Loucy (cell line): ENCODE data around the gene CCT7.

Experiments
- CTCF ChIP-seq: fragments of 200-600 bp; sonication (generic); conservative IDR thresholded peaks from 2 replicates; pipeline ENCODE4 v1.5.1; 2014; ENCODE audit warnings: mild to moderate bottlenecking, antibody characterized with exemption, low read length
- EZH2phosphoT487 ChIP-seq: fragments of 200-600 bp; IDR thresholded peaks from 2 replicates; pipeline ENCODE4 v1.6.1; 2018; ENCODE audit warnings: antibody characterized with exemption, mild to moderate bottlenecking, moderate library complexity, borderline replicate concordance

GRCh38 chr2:73208258-73208657, 25.9 kb upstream of the CCT7 start:
- TF ChIP-seq CTCF (no peak), EZH2phosphoT487 (no peak)
